OCI-LY1 (cell line): Measurements from ENCODE around the gene PRH2.

Source experiments
- H2AFZ ChIP-seq: fragments of 200-600 bp; sonication (generic), shearing (Covaris generic); 2 replicates; pipeline ENCODE4 v1.6.0; 2014; ENCODE audit warnings: antibody characterized with exemption, mild to moderate bottlenecking, low read length
- H3F3A ChIP-seq: fragments of 200-600 bp; sonication (generic), shearing (Covaris generic); 2 replicates; pipeline ENCODE4 v1.6.0; 2014; ENCODE audit warnings: mild to moderate bottlenecking, antibody characterized with exemption, low read length, moderate library complexity; ENCODE audit not compliant: insufficient read depth
- H3K27ac ChIP-seq: fragments of 200-600 bp; sonication (generic); 2 replicates; pipeline ENCODE4 v1.5.1; 2014; ENCODE audit warnings: low read length, mixed run types, mild to moderate bottlenecking, low read depth; ENCODE audit not compliant: poor library complexity, severe bottlenecking
- H3K27me3 ChIP-seq: fragments of 200-600 bp; sonication (generic); 2 replicates; pipeline ENCODE4 v1.6.0; 2014; ENCODE audit warnings: antibody characterized with exemption, mild to moderate bottlenecking, low read length, moderate library complexity; ENCODE audit not compliant: insufficient read depth
- H3K36me3 ChIP-seq: fragments of 200-600 bp; sonication (generic); 2 replicates; pipeline ENCODE4 v1.6.1; 2014; ENCODE audit warnings: mild to moderate bottlenecking, antibody characterized with exemption, low read length, moderate library complexity, mixed read lengths; ENCODE audit not compliant: insufficient read depth
- H3K4me1 ChIP-seq: fragments of 200-600 bp; sonication (generic); 2 replicates; pipeline ENCODE4 v1.5.1; 2014; ENCODE audit warnings: mild to moderate bottlenecking, low read length, moderate library complexity; ENCODE audit not compliant: insufficient read depth, severe bottlenecking
- H3K4me2 ChIP-seq: fragments of 200-600 bp; sonication (generic), shearing (Covaris generic); 2 replicates; pipeline ENCODE4 v1.6.1; 2014; ENCODE audit warnings: low read length
- H3K4me3 ChIP-seq: fragments of 200-600 bp; sonication (generic); 2 replicates; pipeline ENCODE4 v1.5.1; 2014; ENCODE audit warnings: low read length, low read depth, mild to moderate bottlenecking, mixed read lengths; ENCODE audit not compliant: poor library complexity, severe bottlenecking
- H3K79me2 ChIP-seq: fragments of 200-600 bp; shearing (Covaris generic); 2 replicates; pipeline ENCODE4 v1.6.1; 2016; ENCODE audit warnings: mixed run types, low read length, mixed read lengths; ENCODE audit not compliant: insufficient read depth
- H3K9ac ChIP-seq: fragments of 200-600 bp; sonication (generic), shearing (Covaris generic); 2 replicates; pipeline ENCODE4 v1.6.1; 2014; ENCODE audit warnings: mild to moderate bottlenecking, low read length, mixed read lengths
- H3K9me2 ChIP-seq: fragments of 200-600 bp; sonication (generic), shearing (Covaris generic); 2 replicates; pipeline ENCODE4 v1.6.1; 2014; ENCODE audit warnings: low read depth, mild to moderate bottlenecking, low read length, mixed read lengths
- H3K9me3 ChIP-seq: fragments of 200-600 bp; shearing (Covaris generic); 2 replicates; pipeline ENCODE4 v1.6.1; 2014; ENCODE audit warnings: low read length, mixed read lengths
- H4K20me1 ChIP-seq: fragments of 200-600 bp; sonication (generic), shearing (Covaris generic); 2 replicates; pipeline ENCODE4 v1.6.0; 2016; ENCODE audit warnings: mild to moderate bottlenecking, low read length; ENCODE audit not compliant: insufficient read depth
- CTCF ChIP-seq: fragments of 200-600 bp; sonication (generic), shearing (Covaris generic); IDR thresholded peaks from 2 replicates; pipeline ENCODE4 v1.5.1; 2017; ENCODE audit warnings: mild to moderate bottlenecking, antibody characterized with exemption, low read length, moderate library complexity, mixed read lengths
- EZH2 ChIP-seq: fragments of 200-600 bp; sonication (generic), shearing (Covaris generic); IDR thresholded peaks from 2 replicates; pipeline ENCODE4 v1.8.0; 2017; ENCODE audit warnings: borderline replicate concordance, mixed run types, mild to moderate bottlenecking, antibody characterized with exemption, low read length, moderate library complexity, mixed read lengths

PRH2 gene

DNA sequence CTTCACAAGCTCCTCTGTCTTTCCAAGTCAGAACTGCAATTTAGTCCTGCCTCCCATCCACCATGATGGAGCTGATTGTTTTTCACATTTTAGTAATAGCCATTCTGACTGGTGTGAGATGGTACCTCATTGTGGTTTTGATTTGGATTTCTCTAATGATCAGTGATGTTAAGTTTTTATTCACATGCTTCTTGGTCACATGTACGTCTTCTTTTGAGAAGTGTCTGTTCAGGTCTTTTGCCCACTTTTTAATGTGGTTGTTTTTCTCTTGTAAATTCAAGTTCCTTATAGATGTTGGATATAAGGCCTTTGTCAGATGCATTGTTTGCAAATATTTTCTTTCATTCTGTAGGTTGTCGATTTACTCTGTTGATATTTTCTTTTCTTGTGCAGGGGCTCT is 14.1 kb downstream of the PRH2 start:
- no peak overlapping the region for H2AFZ ChIP-seq
- H3K9me2 ChIP-seq, result no peaks in the 10 kb centered on the region
- TF ChIP-seq EZH2, result no peak
- H3K9me3 ChIP-seq, result peaks cover 5% of the 10 kb centered on the region; the same call in 1 of the 2 replicates
- no peak overlapping the region for H3K4me3 ChIP-seq
- no peaks in the 10 kb centered on the region for H3K36me3 ChIP-seq
- no peaks in the 10 kb centered on the region for H3F3A ChIP-seq
- no peak overlapping the region for H3K9ac ChIP-seq
- H3K79me2 ChIP-seq, result no peaks in the 10 kb centered on the region
- no peaks in the 10 kb centered on the region for H3K27me3 ChIP-seq
- H3K4me1 ChIP-seq, result no peaks in the 10 kb centered on the region
- no peak overlapping the region for H3K4me2 ChIP-seq
- no peaks in the 10 kb centered on the region for H4K20me1 ChIP-seq
- H3K27ac ChIP-seq, result no peak overlapping the region

- no peaks in the 10 kb centered on the region for H3K79me2 ChIP-seq
- no peaks in the 10 kb centered on the region for H4K20me1 ChIP-seq
- no peaks in the 10 kb centered on the region for H3K4me1 ChIP-seq
- H3K36me3 ChIP-seq, result no peaks in the 10 kb centered on the region
- H3K4me2 ChIP-seq, result no peak overlapping the region
- peaks cover 5% of the 10 kb centered on the region; the same call in 1 of the 2 replicates for H3K9me3 ChIP-seq
- no peak overlapping the region for H3K4me3 ChIP-seq
- H3K9ac ChIP-seq, result no peak overlapping the region
- H3K27ac ChIP-seq, result no peak overlapping the region
- no peak overlapping the region for H2AFZ ChIP-seq
- no peaks in the 10 kb centered on the region for H3K9me2 ChIP-seq
- no peak for TF ChIP-seq CTCF
- TF ChIP-seq EZH2, result no peak
- no peaks in the 10 kb centered on the region for H3K27me3 ChIP-seq
- H3F3A ChIP-seq, result no peaks in the 10 kb centered on the region
These were observed 23.6 kb downstream of the PRH2 start for GRCh38 chr12:10952645-10953044.

DNA sequence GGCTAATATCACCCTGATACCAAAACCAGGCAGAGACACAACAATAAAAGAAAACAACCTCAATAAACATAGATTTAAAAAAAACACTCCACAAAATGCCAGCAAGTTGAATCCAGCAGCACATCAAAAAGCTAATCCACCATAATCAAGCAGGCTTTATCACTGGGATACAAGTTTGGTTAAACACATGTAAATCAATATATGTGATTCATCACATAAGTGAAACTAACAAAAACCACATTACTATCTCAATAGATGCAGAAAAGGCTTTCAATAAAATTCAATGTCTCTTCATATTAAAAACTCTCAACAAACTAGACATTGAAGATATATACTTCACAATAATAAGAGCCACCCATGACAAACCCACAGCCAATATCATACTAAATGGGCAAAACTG is 27.0 kb downstream of the PRH2 start:
- H3K27ac ChIP-seq, result no peak overlapping the region
- no peaks in the 10 kb centered on the region for H3K36me3 ChIP-seq
- no peaks in the 10 kb centered on the region for H3K79me2 ChIP-seq
- no peak overlapping the region for H3K4me2 ChIP-seq
- no peak overlapping the region for H3K9ac ChIP-seq
- no peaks in the 10 kb centered on the region; the same call in 1 of the 2 replicates for H3K9me3 ChIP-seq
- no peaks in the 10 kb centered on the region for H4K20me1 ChIP-seq
- TF ChIP-seq CTCF, result no peak
- TF ChIP-seq EZH2, result no peak
- H2AFZ ChIP-seq, result no peak overlapping the region
- H3K4me3 ChIP-seq, result no peak overlapping the region
- no peaks in the 10 kb centered on the region for H3K4me1 ChIP-seq
- H3F3A ChIP-seq, result no peaks in the 10 kb centered on the region
- no peaks in the 10 kb centered on the region for H3K27me3 ChIP-seq
- no peaks in the 10 kb centered on the region for H3K9me2 ChIP-seq

DNA sequence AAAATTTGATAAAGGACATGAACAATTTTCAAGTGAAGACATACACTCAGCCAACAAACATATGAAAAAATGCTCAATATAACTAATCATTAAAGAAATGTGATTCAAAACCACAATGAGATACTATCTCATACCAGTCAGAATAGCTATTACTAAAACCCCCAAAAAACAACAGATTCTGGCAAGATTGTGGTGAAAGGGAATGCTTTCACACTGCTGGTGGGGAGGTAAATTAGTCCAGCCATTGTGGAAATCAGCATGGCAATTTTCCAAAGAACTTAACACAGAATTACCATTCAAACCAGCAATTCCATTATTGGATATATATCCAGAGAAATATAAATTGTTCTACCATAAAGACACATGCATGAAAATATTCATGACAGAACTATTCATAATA is 28.7 kb downstream of the PRH2 start:
- TF ChIP-seq EZH2, result no peak
- TF ChIP-seq CTCF, result no peak
- Histone ChIP-seq H3K9ac (no peak overlapping the region), H3K27me3 (no peaks in the 10 kb centered on the region), H4K20me1 (no peaks in the 10 kb centered on the region), H3K4me1 (no peaks in the 10 kb centered on the region), H3K9me3 (no peaks in the 10 kb centered on the region), H3K4me2 (no peak overlapping the region), H3K27ac (no peak overlapping the region), H3K79me2 (no peaks in the 10 kb centered on the region), H2AFZ (no peak overlapping the region), H3F3A (no peaks in the 10 kb centered on the region), H3K9me2 (no peaks in the 10 kb centered on the region), H3K4me3 (no peak overlapping the region), H3K36me3 (no peaks in the 10 kb centered on the region)
